ENCODE data around the gene PLCL1.

Gene PLCL1

DNA sequence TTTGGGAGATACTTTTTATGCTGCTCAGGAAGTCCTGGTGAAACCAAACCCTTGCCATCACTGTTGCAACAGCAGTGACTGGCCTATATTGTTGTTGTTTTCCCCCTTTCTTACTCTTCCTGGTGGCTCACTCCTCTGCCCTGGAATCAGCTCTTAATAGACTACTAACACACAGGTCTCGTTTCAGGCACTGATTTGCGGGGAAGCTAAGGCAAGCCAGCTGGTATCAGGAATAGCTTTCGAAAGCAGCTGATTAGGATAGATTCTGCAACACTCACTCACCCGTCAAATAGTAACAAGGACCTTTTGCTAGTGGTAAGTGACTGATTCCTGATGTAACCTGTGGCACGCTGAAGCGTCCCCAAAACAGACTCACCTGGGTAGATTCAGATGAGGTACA lies 360.4 kb downstream of the PLCL1 start:
- TF ChIP-seq, protein P1, sequence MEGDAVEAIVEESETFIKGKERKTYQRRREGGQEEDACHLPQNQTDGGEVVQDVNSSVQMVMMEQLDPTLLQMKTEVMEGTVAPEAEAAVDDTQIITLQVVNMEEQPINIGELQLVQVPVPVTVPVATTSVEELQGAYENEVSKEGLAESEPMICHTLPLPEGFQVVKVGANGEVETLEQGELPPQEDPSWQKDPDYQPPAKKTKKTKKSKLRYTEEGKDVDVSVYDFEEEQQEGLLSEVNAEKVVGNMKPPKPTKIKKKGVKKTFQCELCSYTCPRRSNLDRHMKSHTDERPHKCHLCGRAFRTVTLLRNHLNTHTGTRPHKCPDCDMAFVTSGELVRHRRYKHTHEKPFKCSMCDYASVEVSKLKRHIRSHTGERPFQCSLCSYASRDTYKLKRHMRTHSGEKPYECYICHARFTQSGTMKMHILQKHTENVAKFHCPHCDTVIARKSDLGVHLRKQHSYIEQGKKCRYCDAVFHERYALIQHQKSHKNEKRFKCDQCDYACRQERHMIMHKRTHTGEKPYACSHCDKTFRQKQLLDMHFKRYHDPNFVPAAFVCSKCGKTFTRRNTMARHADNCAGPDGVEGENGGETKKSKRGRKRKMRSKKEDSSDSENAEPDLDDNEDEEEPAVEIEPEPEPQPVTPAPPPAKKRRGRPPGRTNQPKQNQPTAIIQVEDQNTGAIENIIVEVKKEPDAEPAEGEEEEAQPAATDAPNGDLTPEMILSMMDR (IDR thresholded peaks at IDR 0.05; ENCODE audit: low read depth, low read length): no peak
- no peak overlapping the region for H3K4me3 ChIP-seq (replicated peaks in 1 of 2; ENCODE audit: low read depth in 2 of 2, low read length in 2 of 2)
- no peak for DNase-seq (ENCODE audit: low read depth in 2 of 2)

DNA sequence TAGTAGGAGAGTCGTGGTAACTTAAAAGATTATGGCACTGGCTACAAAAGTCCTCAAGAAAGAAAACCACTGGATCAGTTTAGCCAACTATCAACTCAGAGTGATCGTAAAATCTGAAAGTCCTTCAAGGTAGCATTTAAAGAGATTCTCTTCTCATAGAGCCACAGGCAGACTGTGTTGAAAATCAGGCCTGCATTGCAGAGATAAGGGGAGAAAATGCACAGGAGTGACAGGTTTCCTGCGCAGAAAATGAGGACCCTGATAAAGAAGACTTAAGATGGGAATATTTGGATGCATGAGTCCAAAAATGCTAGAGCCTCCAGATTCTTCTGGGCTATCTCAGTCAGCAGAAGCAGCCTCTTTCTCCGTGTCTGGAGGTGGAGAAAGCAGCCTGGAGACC lies 360.9 kb downstream of the PLCL1 start:
- no peak overlapping the region for H3K4me3 ChIP-seq (replicated peaks in 1 of 2; ENCODE audit: low read depth in 2 of 2, low read length in 2 of 2)
- no peak for DNase-seq (ENCODE audit: low read depth in 2 of 2)
- TF ChIP-seq, protein P1 (IDR thresholded peaks at IDR 0.05; ENCODE audit: low read depth, low read length): no peak

DNA sequence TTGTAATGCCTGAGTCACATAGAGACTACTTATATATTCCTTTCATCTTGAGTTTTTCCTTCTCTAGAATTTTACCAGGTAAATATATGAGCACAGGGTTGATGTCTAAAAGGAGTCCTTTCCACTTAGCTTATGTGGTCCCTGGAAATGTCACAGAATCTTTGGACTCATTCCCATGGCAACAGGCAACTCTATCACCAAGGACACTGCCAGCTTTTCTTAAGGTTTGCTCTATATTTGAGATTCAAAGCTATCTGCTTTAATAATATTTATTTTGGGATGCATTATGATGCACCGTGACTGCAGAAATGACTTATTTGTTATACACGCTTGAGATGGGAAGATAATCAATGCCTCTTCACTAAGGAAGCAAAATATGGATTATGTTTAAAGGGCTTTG lies 363.0 kb downstream of the PLCL1 start:
- DNase-seq (ENCODE audit: low read depth in 2 of 2): no peak
- TF ChIP-seq, protein P1 (IDR thresholded peaks at IDR 0.05; ENCODE audit: low read depth, low read length): no peak

DNA sequence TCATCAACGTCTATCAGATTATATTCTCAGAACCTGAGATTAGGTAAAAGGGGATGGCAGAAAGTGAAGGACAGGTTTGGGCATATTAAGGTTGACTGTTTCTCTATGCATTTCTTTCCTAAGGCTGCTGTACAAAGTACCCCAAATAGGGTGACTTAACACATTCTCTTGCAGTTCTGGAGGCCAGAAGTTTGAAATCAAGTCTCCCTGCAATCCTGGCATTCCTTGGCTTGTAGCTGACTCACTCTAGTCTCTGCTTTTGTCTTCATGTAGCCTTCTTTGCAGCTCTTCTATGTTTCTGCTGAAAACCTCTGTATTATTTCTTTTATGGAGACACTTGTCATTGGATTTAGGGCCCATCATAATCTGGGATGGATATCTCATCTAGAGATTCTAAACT lies 364.3 kb downstream of the PLCL1 start:
- peak in 1 of 2 donors; percentile 10 for DNase-seq (ENCODE audit: low read depth in 2 of 2)
- no peak overlapping the region for H3K4me3 ChIP-seq (replicated peaks in 1 of 2; ENCODE audit: low read depth in 2 of 2, low read length in 2 of 2)
- TF ChIP-seq, protein P1 (IDR thresholded peaks at IDR 0.05; ENCODE audit: low read depth, low read length): no peak

More for the DNA sequence above, 363.0 kb downstream of the PLCL1 start:
- no peak overlapping the region for H3K4me3 ChIP-seq (replicated peaks in 1 of 2; ENCODE audit: low read depth in 2 of 2, low read length in 2 of 2)

DNA sequence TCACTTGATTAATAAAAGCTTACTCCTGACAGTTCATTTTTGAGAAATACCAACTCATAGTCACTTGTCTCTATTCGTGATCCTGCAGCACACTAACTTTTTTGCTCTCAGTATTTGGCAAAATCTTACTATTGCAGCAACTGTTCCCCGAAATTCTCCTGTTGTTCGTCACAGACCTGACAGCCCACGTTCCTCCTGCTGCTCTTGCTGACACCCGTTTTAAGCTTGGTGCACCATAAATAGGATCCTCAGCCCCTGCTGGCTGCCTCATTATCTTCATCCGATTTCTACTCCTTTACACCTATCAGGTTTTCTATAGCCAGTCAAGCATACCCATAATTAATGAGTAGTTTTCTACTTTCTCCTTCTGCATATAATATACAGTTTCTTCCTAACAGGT lies 368.8 kb downstream of the PLCL1 start:
- peak in 1 of 2 donors; percentile 42 for DNase-seq (ENCODE audit: low read depth in 2 of 2)
- TF ChIP-seq, protein P1 (IDR thresholded peaks at IDR 0.05; ENCODE audit: low read depth, low read length): no peak
- H3K4me3 ChIP-seq (replicated peaks in 1 of 2; ENCODE audit: low read depth in 2 of 2, low read length in 2 of 2): no peak overlapping the region

DNA sequence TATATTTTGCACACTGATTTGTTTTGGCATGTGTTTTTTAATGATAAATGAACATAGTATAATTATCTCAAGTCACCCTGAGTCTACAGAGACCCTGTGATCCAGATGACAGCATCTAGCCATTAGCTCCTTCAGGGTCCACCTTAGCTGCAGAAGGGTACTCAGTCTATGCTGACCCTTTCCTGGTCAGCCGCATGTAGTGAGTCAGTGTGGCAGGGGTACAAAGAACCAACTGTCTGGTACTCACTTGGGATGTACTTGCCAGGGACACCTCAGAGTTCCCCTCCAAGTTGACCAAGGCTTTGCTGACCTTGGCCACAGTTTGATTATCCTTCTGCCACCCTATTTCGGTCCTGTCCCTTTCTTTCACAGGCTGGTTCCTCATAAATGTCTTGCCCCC lies 369.5 kb downstream of the PLCL1 start:
- no peak overlapping the region for H3K4me3 ChIP-seq (replicated peaks in 1 of 2; ENCODE audit: low read depth in 2 of 2, low read length in 2 of 2)
- no peak for DNase-seq (ENCODE audit: low read depth in 2 of 2)
- TF ChIP-seq, protein P1 (IDR thresholded peaks at IDR 0.05; ENCODE audit: low read depth, low read length): no peak

DNA sequence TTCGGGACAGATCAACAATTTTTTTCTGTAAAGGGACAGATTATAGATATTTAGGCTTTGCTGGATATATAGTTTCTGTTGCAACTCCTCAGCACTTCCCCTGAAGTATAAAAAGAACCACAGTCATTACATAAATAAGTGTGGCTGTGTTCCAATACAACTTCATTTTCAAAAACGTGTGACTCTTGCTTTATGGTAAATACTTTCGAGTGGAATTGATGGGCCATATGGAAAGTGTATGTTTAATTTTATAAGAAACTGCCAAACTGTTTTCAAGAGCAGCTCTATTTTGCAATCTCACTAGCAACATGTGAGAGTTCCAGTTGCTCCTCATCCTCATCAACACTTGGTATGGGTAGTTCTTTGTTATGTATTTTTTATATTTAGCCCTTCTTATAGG lies 370.9 kb downstream of the PLCL1 start:
- DNase-seq (ENCODE audit: low read depth in 2 of 2): no peak
- no peak overlapping the region for H3K4me3 ChIP-seq (replicated peaks in 1 of 2; ENCODE audit: low read depth in 2 of 2, low read length in 2 of 2)

More for the DNA sequence above, 370.9 kb downstream of the PLCL1 start:
- TF ChIP-seq, protein P1 (IDR thresholded peaks at IDR 0.05; ENCODE audit: low read depth, low read length): no peak
